ENCODE results near the gene CLMN. TPM values are rescaled to one million over a fixed set of nuclear protein-coding genes. Genes with fewer than 3 reads are reported as not detected.

Gene CLMN
- total RNA-seq, 3 donors from 2014 or later (not counting 1 experiment from before 2014, with no cell fraction given) = 0.80 to 2.0 (median 1.8) TPM

DNA sequence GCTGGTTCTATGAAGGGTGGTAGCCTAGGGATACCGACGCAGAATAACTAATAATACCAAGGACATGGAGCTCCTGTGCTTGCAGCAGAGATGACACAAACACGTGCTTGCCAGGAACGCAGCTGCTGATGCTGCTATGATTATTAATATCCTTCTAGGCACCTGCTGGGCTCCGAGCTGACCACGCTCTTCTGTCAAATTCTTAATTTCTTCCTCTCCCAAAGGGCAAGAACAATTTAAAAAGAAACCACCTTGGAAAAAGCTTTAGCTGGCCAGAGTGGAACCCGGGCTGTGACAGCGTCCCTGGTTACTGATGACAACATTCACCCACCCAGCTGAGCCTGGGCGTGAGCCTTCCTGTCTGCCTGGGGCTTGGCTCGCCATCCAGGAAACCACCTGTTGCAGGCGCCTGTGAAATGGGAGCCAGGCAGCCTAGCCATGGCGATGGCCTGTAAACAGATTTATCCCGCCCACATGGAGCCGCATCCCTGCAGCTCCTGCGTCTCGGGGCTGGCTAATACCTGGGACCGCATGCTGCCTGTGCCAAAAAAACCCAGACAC, 28.8 kb downstream of the CLMN start:
- no peak for TF ChIP-seq CTCF (IDR thresholded peaks at IDR 0.05)
- Histone ChIP-seq H3K4me3 (ENCODE audit: low read length) (no peak overlapping the region), H3K27me3 (ENCODE audit: control insufficient read depth, insufficient read depth, low read length) (no peaks in the 10 kb centered on the region), H3K36me3 (ENCODE audit: control insufficient read depth, insufficient read depth, low read length) (no peaks in the 10 kb centered on the region), H3K9me3 (ENCODE audit: control insufficient read depth, insufficient read depth, low read length) (no peaks in the 10 kb centered on the region), H3K27ac (ENCODE audit: low read length) (no peak overlapping the region), H3K4me1 (ENCODE audit: control insufficient read depth, insufficient read depth, low read length) (peaks cover 7% of the 10 kb centered on the region)
- no peak overlapping the region for H3K4me3 Mint-ChIP-seq
- WGBS (ENCODE audit: insufficient coverage) = 38% methylated on average over 17 of the region's 17 CpGs
- H3K4me1 Mint-ChIP-seq = no peaks in the 10 kb centered on the region
- H3K27me3 Mint-ChIP-seq (ENCODE audit: low read depth in 2 of 2) = peaks cover 10 to 11% of the 10 kb centered on the region in 2 donors
- no peaks in the 10 kb centered on the region for H3K9me3 Mint-ChIP-seq
- no peaks in the 10 kb centered on the region for H3K36me3 Mint-ChIP-seq
- DNase-seq (no peak), ATAC-seq (no peak)
- no peak overlapping the region for H3K27ac Mint-ChIP-seq
- intact Hi-C loops (cut with micrococcal nuclease) = no loop called here

DNA sequence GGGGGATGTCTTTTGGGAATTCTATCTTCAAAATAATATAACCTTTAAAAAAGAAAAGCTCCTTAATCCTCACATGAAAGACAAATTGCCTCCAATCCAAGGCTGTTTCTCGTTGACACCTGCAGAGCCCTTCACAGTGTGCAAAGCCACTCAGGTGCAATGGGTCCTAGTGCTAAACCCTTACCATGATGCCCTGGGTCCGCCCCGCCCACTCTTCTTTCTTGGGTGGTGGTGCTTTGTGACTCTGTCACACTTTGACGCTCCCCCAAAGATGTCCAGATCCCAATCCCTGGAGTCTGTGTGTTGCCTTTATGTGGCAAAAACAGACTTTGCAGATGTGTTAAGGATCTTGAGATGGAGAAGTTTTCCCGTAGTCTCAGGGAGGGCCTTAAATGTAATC, 29.7 kb downstream of the CLMN start:
- no peak for ATAC-seq

DNA sequence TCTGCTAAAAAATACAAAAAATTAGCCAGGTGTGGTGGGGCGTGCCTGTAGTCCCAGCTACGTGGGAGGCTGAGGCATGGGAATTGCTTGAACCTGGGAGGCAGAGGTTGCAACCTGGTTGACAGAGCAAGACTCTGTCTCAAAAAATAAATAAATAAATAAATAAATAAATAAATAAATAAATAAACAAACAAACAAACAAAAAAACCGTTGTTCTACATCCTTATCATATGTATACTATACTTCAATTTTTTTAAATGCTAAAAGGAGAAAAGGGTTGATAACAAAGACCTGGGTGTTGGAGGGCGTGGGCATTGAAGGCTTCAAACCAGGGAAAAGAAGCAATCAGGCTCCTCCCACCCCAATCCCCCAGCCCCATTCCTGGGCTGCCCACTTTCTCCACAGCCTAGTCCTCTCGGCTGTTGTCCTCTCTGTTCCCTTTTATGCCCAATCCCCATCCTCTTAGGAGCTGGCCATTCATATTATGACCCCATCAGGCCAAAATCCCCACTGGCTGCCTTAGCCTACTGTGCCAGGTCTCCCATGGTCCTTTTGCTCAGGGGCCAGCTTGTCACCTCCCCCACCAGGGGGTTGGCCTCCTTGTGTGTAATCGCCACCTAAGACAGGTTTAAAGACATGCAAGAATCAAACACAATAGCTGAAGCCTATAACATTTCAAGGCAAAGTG, 30.2 kb downstream of the CLMN start:
- peaks cover 0 to 2% of the 10 kb centered on the region in 2 donors for H3K27me3 Mint-ChIP-seq (ENCODE audit: low read depth in 2 of 2)
- H3K9me3 Mint-ChIP-seq = no peaks in the 10 kb centered on the region
- H3K27me3 ChIP-seq (ENCODE audit: control insufficient read depth, insufficient read depth, low read length) = no peaks in the 10 kb centered on the region

More for the DNA sequence above, 29.7 kb downstream of the CLMN start:
- Mint-ChIP-seq H3K27ac (no peak overlapping the region), H3K27me3 (ENCODE audit: low read depth in 2 of 2) (peaks cover 3 to 5% of the 10 kb centered on the region in 2 donors), H3K36me3 (no peaks in the 10 kb centered on the region), H3K4me1 (no peaks in the 10 kb centered on the region), H3K9me3 (no peaks in the 10 kb centered on the region), H3K4me3 (no peak overlapping the region)
- TF ChIP-seq CTCF (IDR thresholded peaks at IDR 0.05) = no peak
- no peak for DNase-seq
- no peaks in the 10 kb centered on the region for H3K36me3 ChIP-seq (ENCODE audit: control insufficient read depth, insufficient read depth, low read length)
- intact Hi-C loops (cut with micrococcal nuclease) = no loop called here
- 85% methylated on average over 5 of the region's 5 CpGs for WGBS (ENCODE audit: insufficient coverage)
- H3K27me3 ChIP-seq (ENCODE audit: control insufficient read depth, insufficient read depth, low read length) = no peaks in the 10 kb centered on the region
- no peak overlapping the region for H3K27ac ChIP-seq (ENCODE audit: low read length)
- peaks cover 7% of the 10 kb centered on the region for H3K4me1 ChIP-seq (ENCODE audit: control insufficient read depth, insufficient read depth, low read length)
- H3K9me3 ChIP-seq (ENCODE audit: control insufficient read depth, insufficient read depth, low read length) = no peaks in the 10 kb centered on the region
- no peak overlapping the region for H3K4me3 ChIP-seq (ENCODE audit: low read length)

More for the DNA sequence above, 30.2 kb downstream of the CLMN start:
- Histone ChIP-seq H3K4me1 (ENCODE audit: control insufficient read depth, insufficient read depth, low read length) (peaks cover 7% of the 10 kb centered on the region), H3K9me3 (ENCODE audit: control insufficient read depth, insufficient read depth, low read length) (no peaks in the 10 kb centered on the region), H3K4me3 (ENCODE audit: low read length) (no peak overlapping the region), H3K27ac (ENCODE audit: low read length) (no peak overlapping the region), H3K36me3 (ENCODE audit: control insufficient read depth, insufficient read depth, low read length) (no peaks in the 10 kb centered on the region)
- TF ChIP-seq CTCF (IDR thresholded peaks at IDR 0.05) = no peak
- ATAC-seq = no peak
- Mint-ChIP-seq H3K27ac (no peak overlapping the region), H3K36me3 (no peaks in the 10 kb centered on the region), H3K4me3 (no peak overlapping the region), H3K4me1 (no peaks in the 10 kb centered on the region)
- 90% methylated on average over 4 of the region's 6 CpGs for WGBS (ENCODE audit: insufficient coverage)
- intact Hi-C loops (cut with micrococcal nuclease) = no loop called here
- DNase-seq = no peak

All from natural killer cell (primary cell).